Hepatocyte (in vitro differentiated cells): ENCODE results near the gene ADGRL3.

Experiments
- CTCF ChIP-seq: fragments of 200-600 bp; sonication (generic); IDR thresholded peaks from 2 replicates; pipeline ENCODE4 v1.5.1; 2016; ENCODE audit warnings: antibody characterized with exemption, mild to moderate bottlenecking; ENCODE audit not compliant: poor library complexity
- EZH2 ChIP-seq: fragments of 200-600 bp; sonication (generic); IDR thresholded peaks from 2 replicates; pipeline ENCODE4 v1.6.1; 2016; ENCODE audit warnings: antibody characterized with exemption, mild to moderate bottlenecking, borderline replicate concordance

DNA sequence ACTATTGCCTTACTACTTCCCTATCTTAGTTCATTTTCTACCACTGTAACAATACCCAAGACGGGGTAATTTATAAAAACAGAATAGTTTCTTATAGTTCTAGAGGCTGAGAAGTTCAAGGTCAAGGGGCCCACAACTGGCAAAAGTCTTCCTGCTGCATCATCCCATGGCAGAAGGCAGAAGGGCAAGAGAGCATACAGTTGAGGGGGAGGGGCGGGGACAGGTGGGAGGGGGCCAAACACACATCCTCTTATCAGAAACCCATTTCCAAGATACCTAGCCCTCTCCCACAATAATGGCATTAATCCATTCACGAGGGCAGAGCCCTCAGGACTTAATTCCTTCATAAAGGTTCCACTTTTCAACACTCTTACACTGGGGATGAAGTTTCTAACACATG lies 690.2 kb downstream of the ADGRL3 start:
- no peak for TF ChIP-seq CTCF
- TF ChIP-seq EZH2 = no peak
